Fibroblast of lung (primary cell): Measurements from ENCODE around the gene CHST11. TPM values are rescaled to one million over a fixed set of nuclear protein-coding genes. Genes with fewer than 3 reads are reported as not detected.

Experiments
- DNase-seq, 2 donors: peaks; one replicate each; pipeline versions ENCODE4 v3.0.0 to v3.0.0-alpha.2; 2010; ENCODE audit warnings: low read depth in 2 of 2
- H2AFZ ChIP-seq: 2 replicates; pipeline ENCODE4 v1.5.1; 2012; ENCODE audit warnings: low read length, control low read depth, inconsistent platforms
- H3K27ac ChIP-seq: 2 replicates; pipeline ENCODE4 v1.5.1; 2011; ENCODE audit warnings: low read length, control low read depth; ENCODE audit not compliant: insufficient read depth
- H3K27me3 ChIP-seq: 2 replicates; pipeline ENCODE4 v1.5.1; 2011; ENCODE audit warnings: mild to moderate bottlenecking, low read length; ENCODE audit not compliant: control insufficient read depth, insufficient read depth
- H3K36me3 ChIP-seq: 2 replicates; pipeline ENCODE4 v1.5.1; 2011; ENCODE audit warnings: low read length; ENCODE audit not compliant: control insufficient read depth, insufficient read depth
- H3K4me1 ChIP-seq: 2 replicates; pipeline ENCODE4 v1.5.1; 2011; ENCODE audit warnings: low read length; ENCODE audit not compliant: control insufficient read depth, insufficient read depth; ENCODE audit errors: extremely low read depth
- H3K4me2 ChIP-seq: 2 replicates; pipeline ENCODE4 v1.5.1; 2011; ENCODE audit warnings: low read length, control low read depth; ENCODE audit not compliant: insufficient read depth; ENCODE audit errors: extremely low read depth
- H3K4me3 ChIP-seq, 4 experiments: fragments of 200-600 bp in 1 of 4; sonication (generic) in 1 of 4; replicated peaks in 1 of 4; 2 replicates each; pipeline ENCODE4 v1.5.1; 2011 to 2016; ENCODE audit warnings: low read length in 4 of 4, low read depth in 3 of 4, mild to moderate bottlenecking in 3 of 4, control low read depth in 2 of 4, inconsistent platforms in 1 of 4, mixed read lengths in 1 of 4; ENCODE audit not compliant: insufficient read depth in 1 of 4; ENCODE audit errors: control extremely low read depth in 1 of 4
- H3K79me2 ChIP-seq: 2 replicates; pipeline ENCODE4 v1.5.1; 2012; ENCODE audit warnings: mild to moderate bottlenecking, low read length, inconsistent platforms; ENCODE audit not compliant: control insufficient read depth, insufficient read depth
- H3K9ac ChIP-seq: 2 replicates; pipeline ENCODE4 v1.5.1; 2011; ENCODE audit warnings: mild to moderate bottlenecking, low read length, control low read depth; ENCODE audit not compliant: insufficient read depth
- H3K9me3 ChIP-seq: 2 replicates; pipeline ENCODE4 v1.5.1; 2012; ENCODE audit warnings: low read depth, low read length; ENCODE audit not compliant: control insufficient read depth, insufficient read depth
- H4K20me1 ChIP-seq: 2 replicates; pipeline ENCODE4 v1.5.1; 2011; ENCODE audit warnings: low read length; ENCODE audit not compliant: control insufficient read depth, insufficient read depth; ENCODE audit errors: extremely low read depth
- CTCF ChIP-seq, 2 donors: IDR thresholded peaks in 1 of 2; conservative IDR thresholded peaks in 1 of 2; 1 replicate in 1 of 2; 2 replicates in 1 of 2; pipeline ENCODE4 v1.5.1; 2011 to 2012; ENCODE audit warnings: low read length in 2 of 2, control low read depth in 1 of 2, inconsistent platforms in 1 of 2, low read depth in 1 of 2, mild to moderate bottlenecking in 1 of 2
- EZH2 ChIP-seq: IDR thresholded peaks from 2 replicates; pipeline ENCODE4 v1.5.1; 2012; ENCODE audit warnings: low read length, control low read depth, mild to moderate bottlenecking; ENCODE audit errors: missing control alignments
- polyA plus RNA-seq, 2 donors: library from polyadenylated mRNA; depleted of rRNA in 1 of 2; stranded (reverse) in 1 of 2; unstranded in 1 of 2; fragments of >200 nt; gene quantifications; 2 replicates each; pipeline ENCODE4 v1.2.1, GENCODE V29; 2011 to 2012; ENCODE audit warnings: missing spikeins in 1 of 2
- total RNA-seq: library from RNA; depleted of rRNA; stranded (reverse); fragments of >200 nt; gene quantifications from 2 replicates; pipeline ENCODE4 v1.2.1, GENCODE V29; 2014

The CHST11 gene
- total and polyA plus RNA-seq, 2 donors (not counting 1 experiment from before 2014, with no cell fraction given) = 3.5 to 9.1 TPM

GRCh38 chr12:104415342-104415980 lies 41.3 kb upstream of the CHST11 start:
- DNase-seq = no peak
- Histone ChIP-seq H3K27me3 (no peaks in the 10 kb centered on the region), H3K36me3 (no peaks in the 10 kb centered on the region), H3K4me2 (no peak overlapping the region), H3K9me3 (no peaks in the 10 kb centered on the region), H3K9ac (no peak overlapping the region), H3K4me3 (no peak overlapping the region), H3K79me2 (no peaks in the 10 kb centered on the region), H4K20me1 (no peaks in the 10 kb centered on the region), H3K4me1 (no peaks in the 10 kb centered on the region), H2AFZ (no peak overlapping the region), H3K27ac (no peak overlapping the region)
- no peak for TF ChIP-seq CTCF (conservative IDR thresholded peaks at IDR 0.05 in 1 of 2, IDR thresholded peaks at IDR 0.05 in 1 of 2; ENCODE audit: low read depth in 1 of 2, low read length in 2 of 2)
- TF ChIP-seq EZH2 = no peak

- TF ChIP-seq EZH2 = no peak
- no peak for TF ChIP-seq CTCF (conservative IDR thresholded peaks at IDR 0.05 in 1 of 2, IDR thresholded peaks at IDR 0.05 in 1 of 2; ENCODE audit: low read depth in 1 of 2, low read length in 2 of 2)
- Histone ChIP-seq H3K4me1 (no peaks in the 10 kb centered on the region), H3K27ac (no peak overlapping the region), H3K27me3 (no peaks in the 10 kb centered on the region), H3K9me3 (no peaks in the 10 kb centered on the region), H2AFZ (no peak overlapping the region), H3K79me2 (no peaks in the 10 kb centered on the region), H3K36me3 (no peaks in the 10 kb centered on the region), H3K4me3 (no peak overlapping the region), H3K9ac (no peak overlapping the region), H4K20me1 (no peaks in the 10 kb centered on the region), H3K4me2 (no peak overlapping the region)
- no peak for DNase-seq
Observed at GRCh38 chr12:104416136-104416535, 40.6 kb upstream of the CHST11 start.

GRCh38 chr12:104416585-104416984 lies 40.2 kb upstream of the CHST11 start:
- no peaks in the 10 kb centered on the region for H3K36me3 ChIP-seq
- H3K4me1 ChIP-seq = no peaks in the 10 kb centered on the region
- no peaks in the 10 kb centered on the region for H3K79me2 ChIP-seq
- H3K27me3 ChIP-seq = no peaks in the 10 kb centered on the region
- H3K4me2 ChIP-seq = no peak overlapping the region
- H4K20me1 ChIP-seq = no peaks in the 10 kb centered on the region
- no peak for DNase-seq
- H3K9ac ChIP-seq = no peak overlapping the region
- TF ChIP-seq CTCF (conservative IDR thresholded peaks at IDR 0.05 in 1 of 2, IDR thresholded peaks at IDR 0.05 in 1 of 2; ENCODE audit: low read depth in 1 of 2, low read length in 2 of 2) (no peak), EZH2 (no peak)
- H3K4me3 ChIP-seq = no peak overlapping the region
- H3K27ac ChIP-seq = no peak overlapping the region
- H2AFZ ChIP-seq = no peak overlapping the region
- H3K9me3 ChIP-seq = no peaks in the 10 kb centered on the region
